ENCODE data around the gene DLGAP3. TPM values are rescaled to one million over a fixed set of nuclear protein-coding genes. Genes with fewer than 3 reads are reported as not detected.

The DLGAP3 gene
- total and polyA plus RNA-seq, 2 of the 13 experiments (the other 11 are each of a cell fraction or from before 2014, with no cell fraction given): 0.03 to 0.04 TPM

- peak; percentile 98 for TF ChIP-seq PREB (CRISPR knock-in tag; IDR thresholded peaks at IDR 0.05)
- TF ChIP-seq ZNF383 (CRISPR knock-in tag; IDR thresholded peaks at IDR 0.05; ENCODE audit: borderline replicate concordance): no peak
- TF ChIP-seq SAP130 (CRISPR knock-in tag; IDR thresholded peaks at IDR 0.05; ENCODE audit: low read depth): peak; percentile 98
- TF ChIP-seq ZNF260 (CRISPR knock-in tag; IDR thresholded peaks at IDR 0.05; ENCODE audit: borderline replicate concordance, low read depth): no peak
- peak; percentile 96 for TF ChIP-seq ZNF160 (CRISPR knock-in tag; IDR thresholded peaks at IDR 0.05)
- TF ChIP-seq ZBTB25 (CRISPR knock-in tag; IDR thresholded peaks at IDR 0.05): peak; percentile 99
- TF ChIP-seq CREB1 (IDR thresholded peaks at IDR 0.05): no peak
- TF ChIP-seq CREB1 (CRISPR knock-in tag; IDR thresholded peaks at IDR 0.05): 0 out of 2 replicates have a peak, but pooled peaks have one; percentile 34
- peak; percentile 58; the same call in 1 of the 2 replicates for TF ChIP-seq ZNF646 (CRISPR knock-in tag; IDR thresholded peaks at IDR 0.05)
- peak; percentile 98 for TF ChIP-seq ZFYVE20 (CRISPR knock-in tag; IDR thresholded peaks at IDR 0.05; ENCODE audit: borderline replicate concordance, low read depth)
- TF ChIP-seq ZBTB38 (CRISPR knock-in tag; IDR thresholded peaks at IDR 0.05): peak; percentile 84
- TF ChIP-seq SMARCE1 (IDR thresholded peaks at IDR 0.05; ENCODE audit: borderline replicate concordance): no peak
- peak; percentile 85; the same call in 1 of the 2 replicates for TF ChIP-seq ZFP82 (CRISPR knock-in tag; IDR thresholded peaks at IDR 0.05; ENCODE audit: borderline replicate concordance)
- no peak for TF ChIP-seq HNF4A (CRISPR knock-in tag; IDR thresholded peaks at IDR 0.05)
- TF ChIP-seq ZNF10 (CRISPR knock-in tag; IDR thresholded peaks at IDR 0.05; ENCODE audit: borderline replicate concordance, low read depth): no peak
- TF ChIP-seq ESRRA (CRISPR knock-in tag; IDR thresholded peaks at IDR 0.05; ENCODE audit: low read depth): peak; percentile 74; the same call in 1 of the 2 replicates
- peak; percentile 92 for TF ChIP-seq ZSCAN25 (CRISPR knock-in tag; IDR thresholded peaks at IDR 0.05)
- TF ChIP-seq ZNF232 (CRISPR knock-in tag; IDR thresholded peaks at IDR 0.05; ENCODE audit: borderline replicate concordance): peak; percentile 100
- peak; percentile 95 for TF ChIP-seq ZNF136 (CRISPR knock-in tag; IDR thresholded peaks at IDR 0.05; ENCODE audit: low read depth)
- TF ChIP-seq SMARCC2 (IDR thresholded peaks at IDR 0.05): no peak
- peak; percentile 94 for TF ChIP-seq E2F5 (CRISPR knock-in tag; conservative IDR thresholded peaks at IDR 0.05)
Measured at GRCh38 chr1:34924759-34925555, 4.5 kb downstream of the DLGAP3 start (continued).

Measured in HepG2 (cell line).